NCI-H2196 (cell line): ENCODE data around the gene PRR5L.
A peak's percentile ranks its signal among the peaks of the same experiment; 100 is the strongest.

Experiments
- DNase-seq: peaks from one replicate; lab custom pipeline; 2025; ENCODE audit not compliant: unreplicated experiment; lab: John Stamatoyannopoulos, UW

Gene PRR5L

GRCh38 chr11:36398231-36398953, 102.3 kb downstream of the PRR5L start:
- DNase-seq: no peak

GRCh38 chr11:36399236-36399635, 103.1 kb downstream of the PRR5L start:
- DNase-seq: no peak

GRCh38 chr11:36399745-36400144, 103.7 kb downstream of the PRR5L start:
- no peak for DNase-seq

GRCh38 chr11:36400766-36401455, 104.8 kb downstream of the PRR5L start:
- DNase-seq: no peak

DNA sequence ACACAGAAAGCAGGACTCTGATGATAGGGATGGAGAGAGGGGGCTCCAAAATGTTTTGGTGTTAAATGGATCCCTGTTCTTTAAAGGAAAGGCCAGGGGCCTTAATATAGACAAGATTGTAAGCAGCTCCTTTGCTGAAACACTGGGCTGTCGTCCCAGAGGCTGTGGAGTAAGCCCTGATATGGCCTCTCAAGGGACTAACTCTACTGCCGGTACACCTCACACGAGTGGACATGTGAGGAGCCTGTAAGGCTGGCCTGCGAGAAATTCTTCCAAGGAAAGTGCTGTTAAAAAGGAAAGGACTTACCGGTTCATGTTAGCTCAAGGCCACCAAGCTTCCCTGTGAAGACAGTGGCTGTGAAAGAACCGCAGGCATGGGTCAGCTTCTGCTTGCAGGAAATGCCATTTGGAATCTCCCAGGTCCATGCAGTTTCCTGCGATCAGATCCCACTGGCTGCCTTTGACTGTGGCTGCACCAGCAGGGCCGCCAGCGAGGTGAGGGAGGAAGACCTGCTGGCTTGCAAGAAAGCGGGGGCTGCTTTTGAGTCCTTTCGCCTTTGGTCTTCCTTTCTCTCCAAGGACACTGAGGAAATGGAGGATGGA, 106.6 kb downstream of the PRR5L start:
- DNase-seq: no peak

- no peak for DNase-seq
Measured at GRCh38 chr11:36403661-36404060, 107.6 kb downstream of the PRR5L start.

- no peak for DNase-seq
Measured at GRCh38 chr11:36404831-36405230, 108.7 kb downstream of the PRR5L start.

GRCh38 chr11:36405585-36406367, 109.7 kb downstream of the PRR5L start:
- no peak for DNase-seq

- DNase-seq: no peak
Measured at GRCh38 chr11:36407356-36407755, 111.3 kb downstream of the PRR5L start.

- DNase-seq: no peak
Measured at GRCh38 chr11:36408498-36409136, 112.5 kb downstream of the PRR5L start.

- DNase-seq: no peak
Measured at GRCh38 chr11:36409152-36409816, 113.2 kb downstream of the PRR5L start.

- no peak for DNase-seq
Measured at GRCh38 chr11:36411202-36411640, 115.1 kb downstream of the PRR5L start.

GRCh38 chr11:36412781-36413383, 116.8 kb downstream of the PRR5L start:
- DNase-seq: no peak

DNA sequence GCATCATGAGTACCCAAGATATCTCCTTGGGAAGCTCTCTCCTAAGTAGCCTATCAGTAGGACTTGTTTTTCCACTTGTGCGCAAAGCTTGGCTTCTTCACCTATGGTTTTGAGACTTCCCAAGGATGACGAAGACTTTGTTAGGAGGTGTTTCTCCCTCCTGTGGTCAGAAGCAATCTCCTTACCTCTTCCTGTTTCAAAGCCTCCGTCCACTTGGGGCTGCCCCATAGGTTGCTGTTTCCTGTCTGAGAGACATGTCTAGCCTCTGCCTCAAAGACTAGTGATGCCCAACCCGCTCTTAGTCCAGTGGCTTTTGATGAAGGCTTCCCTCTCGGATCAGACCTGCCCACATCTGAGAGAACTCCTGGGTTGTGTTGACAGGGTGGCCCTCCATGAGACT, 121.1 kb downstream of the PRR5L start:
- no peak for DNase-seq

DNA sequence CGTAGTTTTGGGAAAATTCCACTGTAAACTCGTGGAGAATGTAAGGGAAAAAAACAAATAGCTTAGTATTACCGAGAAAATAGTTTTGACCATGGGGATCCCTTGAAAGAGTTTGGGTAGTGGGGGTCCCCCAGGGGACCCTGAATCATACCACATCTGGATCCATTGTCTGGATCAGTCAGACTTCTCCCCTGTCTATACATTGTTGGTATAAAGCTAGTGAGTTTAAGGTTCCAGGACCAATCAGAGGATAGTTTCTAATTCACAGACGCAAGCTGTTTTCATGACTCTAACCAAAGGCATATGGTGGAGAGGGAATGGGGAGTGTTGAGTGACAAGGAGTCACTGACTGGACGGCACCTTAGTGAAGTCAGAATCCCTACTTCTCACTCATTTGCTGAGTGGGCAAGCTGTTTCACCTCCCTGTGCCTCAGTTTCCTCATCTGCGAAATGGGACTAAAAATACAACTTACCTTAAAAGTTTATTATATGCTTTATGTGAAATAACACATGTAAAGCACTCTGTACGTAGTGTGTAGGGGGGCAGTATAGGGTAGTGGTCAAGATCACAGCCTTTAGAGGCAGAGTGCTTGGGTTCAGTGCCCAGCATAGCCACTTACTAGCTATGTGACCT, 123.8 kb downstream of the PRR5L start:
- no peak for DNase-seq

GRCh38 chr11:36421546-36422155, 125.6 kb downstream of the PRR5L start:
- DNase-seq: no peak

GRCh38 chr11:36425561-36426081, 129.5 kb downstream of the PRR5L start:
- peak; percentile 20 for DNase-seq

GRCh38 chr11:36426226-36426848, 130.2 kb downstream of the PRR5L start:
- DNase-seq: no peak
